GM18508 (cell line): Measurements from ENCODE around the gene GPC5.

Experiments used
- ATAC-seq: cut with Tn5 transposase; IDR thresholded peaks from one replicate; pipeline ENCODE4 v1.9.1; 2021; ENCODE audit warnings: moderate number of reproducible peaks; ENCODE audit not compliant: insufficient read depth, unreplicated experiment

Gene GPC5

GRCh38 chr13:91904597-91904996 lies 506.2 kb downstream of the GPC5 start:
- no peak for ATAC-seq

GRCh38 chr13:91907398-91907797 lies 509.0 kb downstream of the GPC5 start:
- no peak for ATAC-seq

GRCh38 chr13:91909617-91910016 lies 511.2 kb downstream of the GPC5 start:
- no peak for ATAC-seq

- no peak for ATAC-seq
Observed at GRCh38 chr13:91922969-91923592, 524.7 kb downstream of the GPC5 start.

GRCh38 chr13:91930687-91931086 lies 532.3 kb downstream of the GPC5 start:
- no peak for ATAC-seq

- no peak for ATAC-seq
Observed at GRCh38 chr13:91934354-91934753, 535.9 kb downstream of the GPC5 start.

GRCh38 chr13:91946498-91947070 lies 548.2 kb downstream of the GPC5 start:
- no peak for ATAC-seq

- no peak for ATAC-seq
Observed at GRCh38 chr13:91948736-91949135, 550.3 kb downstream of the GPC5 start.

- ATAC-seq: no peak
Observed at GRCh38 chr13:91950803-91951202, 552.4 kb downstream of the GPC5 start.

GRCh38 chr13:91955546-91956355 lies 557.3 kb downstream of the GPC5 start:
- ATAC-seq: no peak

GRCh38 chr13:91960947-91961346 lies 562.5 kb downstream of the GPC5 start:
- no peak for ATAC-seq

GRCh38 chr13:91962946-91963345 lies 564.5 kb downstream of the GPC5 start:
- no peak for ATAC-seq

GRCh38 chr13:91965511-91965910 lies 567.1 kb downstream of the GPC5 start:
- ATAC-seq: no peak

GRCh38 chr13:91978571-91978970 lies 580.1 kb downstream of the GPC5 start:
- no peak for ATAC-seq

- no peak for ATAC-seq
Observed at GRCh38 chr13:91986761-91987483, 588.5 kb downstream of the GPC5 start.

GRCh38 chr13:91988331-91988730 lies 589.9 kb downstream of the GPC5 start:
- no peak for ATAC-seq

- ATAC-seq: no peak
Observed at GRCh38 chr13:92012787-92013186, 614.4 kb downstream of the GPC5 start.

- no peak for ATAC-seq
Observed at GRCh38 chr13:92017737-92018136, 619.3 kb downstream of the GPC5 start.

- ATAC-seq: no peak
Observed at GRCh38 chr13:92028695-92029094, 630.3 kb downstream of the GPC5 start.

GRCh38 chr13:92029641-92030040 lies 631.2 kb downstream of the GPC5 start:
- ATAC-seq: no peak

GRCh38 chr13:92038905-92039304 lies 640.5 kb downstream of the GPC5 start:
- ATAC-seq: no peak
